Epidermal melanocyte (primary cell): ENCODE measurements around the gene RCCD1.

Experiments
- DNase-seq: peaks from one replicate; pipeline ENCODE4 v3.0.0; 2011; ENCODE audit warnings: low spot score; ENCODE audit not compliant: insufficient read length

The RCCD1 gene

GRCh38 chr15:90942354-90943120 is 12.1 kb upstream of the RCCD1 start:
- no peak for DNase-seq

GRCh38 chr15:90945091-90945490 is 9.6 kb upstream of the RCCD1 start:
- DNase-seq = no peak

- no peak for DNase-seq
These were observed 8.1 kb upstream of the RCCD1 start for GRCh38 chr15:90946538-90946937.

- DNase-seq = no peak
These were observed 7.6 kb upstream of the RCCD1 start for GRCh38 chr15:90946941-90947576.

- no peak for DNase-seq
These were observed 6.9 kb upstream of the RCCD1 start for GRCh38 chr15:90947577-90948357.

- no peak for DNase-seq
These were observed 6.2 kb upstream of the RCCD1 start for GRCh38 chr15:90948506-90948905.

- no peak for DNase-seq
These were observed 4.6 kb upstream of the RCCD1 start for GRCh38 chr15:90949979-90950675.

- no peak for DNase-seq
These were observed 4.0 kb upstream of the RCCD1 start for GRCh38 chr15:90950676-90951075.

GRCh38 chr15:90952901-90953677 is 1.6 kb upstream of the RCCD1 start:
- no peak for DNase-seq

- no peak for DNase-seq
These were observed 555 bp upstream of the RCCD1 start for GRCh38 chr15:90953947-90954711.

GRCh38 chr15:90955624-90956273 is 1.1 kb downstream of the RCCD1 start:
- no peak for DNase-seq

- peak; percentile 92 for DNase-seq
These were observed 1.8 kb downstream of the RCCD1 start for GRCh38 chr15:90956274-90957030.

- DNase-seq = no peak
These were observed 2.5 kb downstream of the RCCD1 start for GRCh38 chr15:90957031-90957790.

GRCh38 chr15:90957791-90958190 is 3.1 kb downstream of the RCCD1 start:
- DNase-seq = no peak

- DNase-seq = no peak
These were observed 4.4 kb downstream of the RCCD1 start for GRCh38 chr15:90959028-90959595.

- DNase-seq = peak; percentile 76
These were observed 5.2 kb downstream of the RCCD1 start for GRCh38 chr15:90959894-90960293.

GRCh38 chr15:90960298-90961091 is 5.8 kb downstream of the RCCD1 start:
- no peak for DNase-seq
